Testis (tissue), 3 donors: ENCODE data around the gene MXRA8. TPM values are rescaled to one million over a fixed set of nuclear protein-coding genes. Genes with fewer than 3 reads are reported as not detected.

ENCODE experiments used
- DNase-seq: peaks from one replicate; pipeline ENCODE4 v3.0.0-alpha.2; 2019
- H3K27ac ChIP-seq, 2 donors: fragments of 200-600 bp; sonication (generic); one replicate each; pipeline ENCODE4 v1.5.1; 2019
- H3K27me3 ChIP-seq: fragments of 200-600 bp; sonication (generic); one replicate; pipeline ENCODE4 v1.5.1; 2019
- H3K36me3 ChIP-seq: fragments of 200-600 bp; sonication (generic); one replicate; pipeline ENCODE4 v1.5.1; 2017; ENCODE audit warnings: low read depth; ENCODE audit errors: missing control alignments
- H3K4me1 ChIP-seq: fragments of 200-600 bp; sonication (generic); one replicate; pipeline ENCODE4 v1.5.1; 2019
- H3K4me3 ChIP-seq, 2 donors: fragments of 200-600 bp; sonication (generic); one replicate each; pipeline ENCODE4 v1.5.1; 2017 to 2019
- H3K9me3 ChIP-seq: fragments of 200-600 bp; sonication (generic); one replicate; pipeline ENCODE4 v1.5.1; 2017
- POLR2A ChIP-seq: fragments of 450-650 bp; IDR thresholded peaks from one replicate; pipeline ENCODE4 v1.6.1; 2017; ENCODE audit warnings: antibody characterized with exemption, mild to moderate bottlenecking, moderate library complexity
- WGBS, 2 donors: methylation state at CpG; one replicate each; pipeline ENCODE4 v1.1.5; 2018; 5-methylcytosine and 5-hydroxymethylcytosine counted together
- intact Hi-C: fragments of 100-400 bp; cut with DNase I; formaldehyde crosslinking; loops from one replicate; pipeline ENCODE4 v1.15.1; 2023; ENCODE audit warnings: low total_unique reads
- polyA plus RNA-seq: library from polyadenylated mRNA; stranded (reverse); fragments of 350-450 nt; fragmentation: Illumina TruSeq; extraction: RNeasy Lipid Tissue Mini Kit (QIAGEN cat#74804); gene quantifications from one replicate; pipeline ENCODE4 v1.2.3, GENCODE V29; 2014; ENCODE audit warnings: low read depth, low replicate concordance; ENCODE audit not compliant: insufficient read depth
- total RNA-seq, 2 donors: library from RNA; depleted of rRNA; stranded (reverse); fragments of >200 nt; gene quantifications; one replicate each; pipeline ENCODE4 v1.2.3, GENCODE V29; 2016
- TF ChIP-seq, protein P1 (sequence below), 3 experiments: fragments of 450-650 bp in 2 of 3; fragments of 200-600 bp in 1 of 3; sonication (generic) in 1 of 3; IDR thresholded peaks; one replicate each; pipeline ENCODE4 v1.5.1; 2016 to 2019; ENCODE audit warnings: antibody characterized with exemption in 3 of 3, mild to moderate bottlenecking in 2 of 3, moderate library complexity in 1 of 3

Gene MXRA8
- total and polyA plus RNA-seq, 3 donors from 2014 or later = 60.2 to 102 (median 63.3) TPM

DNA sequence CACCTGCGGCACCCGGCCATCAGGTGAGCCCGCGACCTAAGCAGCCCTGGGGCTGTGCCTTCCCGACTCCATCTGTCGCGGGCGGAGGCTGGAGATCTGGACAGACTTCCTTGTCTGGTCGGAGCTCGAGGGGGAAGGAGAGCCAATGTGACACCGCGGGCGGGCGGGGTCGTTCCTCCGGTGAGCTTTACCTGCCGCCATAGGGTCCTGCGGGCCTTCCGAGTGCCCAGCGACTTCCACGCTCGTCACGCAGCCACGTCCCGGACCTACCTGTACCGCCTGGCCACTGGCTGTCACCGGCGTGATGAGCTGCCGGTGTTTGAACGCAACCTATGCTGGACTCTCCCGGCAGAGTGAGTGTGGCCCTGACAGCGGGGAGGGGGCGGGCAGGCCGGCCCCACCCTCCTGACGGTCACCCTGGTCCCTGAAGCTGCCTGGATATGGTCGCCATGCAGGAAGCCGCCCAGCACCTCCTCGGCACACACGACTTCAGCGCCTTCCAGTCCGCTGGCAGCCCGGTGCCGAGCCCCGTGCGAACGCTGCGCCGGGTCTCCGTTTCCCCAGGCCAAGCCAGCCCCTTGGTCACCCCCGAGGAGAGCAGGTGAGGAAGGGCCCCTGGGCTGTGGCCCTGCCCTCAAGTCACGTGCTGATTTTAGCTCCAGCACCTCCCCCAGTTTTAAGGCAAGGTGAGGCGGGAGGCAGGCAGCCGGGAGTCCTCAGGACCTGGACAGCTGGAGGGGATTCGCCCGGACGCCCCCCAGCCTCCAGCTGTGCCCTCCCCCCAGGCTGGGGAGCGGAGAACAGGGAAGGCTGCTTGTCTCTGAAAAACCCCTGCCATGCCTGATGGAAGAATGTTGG is 48.9 kb downstream of the MXRA8 start:
- no peaks in the 10 kb centered on the region for H3K9me3 ChIP-seq
- H3K36me3 ChIP-seq = no peaks in the 10 kb centered on the region
- WGBS, 2 donors = 45% methylated on average over 48 of the region's 57 CpGs; no CpG with 5 or more reads in 1 of the 2 donors
- intact Hi-C loops = no loop called here
- peak overlapping the region in 1 of 2 donors; percentile 92 for H3K27ac ChIP-seq
- peaks cover 35% of the 10 kb centered on the region for H3K4me1 ChIP-seq
- H3K27me3 ChIP-seq = no peaks in the 10 kb centered on the region
- DNase-seq = no peak
- no peak for TF ChIP-seq POLR2A
- TF ChIP-seq, protein P1, sequence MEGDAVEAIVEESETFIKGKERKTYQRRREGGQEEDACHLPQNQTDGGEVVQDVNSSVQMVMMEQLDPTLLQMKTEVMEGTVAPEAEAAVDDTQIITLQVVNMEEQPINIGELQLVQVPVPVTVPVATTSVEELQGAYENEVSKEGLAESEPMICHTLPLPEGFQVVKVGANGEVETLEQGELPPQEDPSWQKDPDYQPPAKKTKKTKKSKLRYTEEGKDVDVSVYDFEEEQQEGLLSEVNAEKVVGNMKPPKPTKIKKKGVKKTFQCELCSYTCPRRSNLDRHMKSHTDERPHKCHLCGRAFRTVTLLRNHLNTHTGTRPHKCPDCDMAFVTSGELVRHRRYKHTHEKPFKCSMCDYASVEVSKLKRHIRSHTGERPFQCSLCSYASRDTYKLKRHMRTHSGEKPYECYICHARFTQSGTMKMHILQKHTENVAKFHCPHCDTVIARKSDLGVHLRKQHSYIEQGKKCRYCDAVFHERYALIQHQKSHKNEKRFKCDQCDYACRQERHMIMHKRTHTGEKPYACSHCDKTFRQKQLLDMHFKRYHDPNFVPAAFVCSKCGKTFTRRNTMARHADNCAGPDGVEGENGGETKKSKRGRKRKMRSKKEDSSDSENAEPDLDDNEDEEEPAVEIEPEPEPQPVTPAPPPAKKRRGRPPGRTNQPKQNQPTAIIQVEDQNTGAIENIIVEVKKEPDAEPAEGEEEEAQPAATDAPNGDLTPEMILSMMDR (IDR thresholded peaks at IDR 0.05) = no peak
- peak overlapping the region; percentile 87 to 89 for H3K4me3 ChIP-seq

DNA sequence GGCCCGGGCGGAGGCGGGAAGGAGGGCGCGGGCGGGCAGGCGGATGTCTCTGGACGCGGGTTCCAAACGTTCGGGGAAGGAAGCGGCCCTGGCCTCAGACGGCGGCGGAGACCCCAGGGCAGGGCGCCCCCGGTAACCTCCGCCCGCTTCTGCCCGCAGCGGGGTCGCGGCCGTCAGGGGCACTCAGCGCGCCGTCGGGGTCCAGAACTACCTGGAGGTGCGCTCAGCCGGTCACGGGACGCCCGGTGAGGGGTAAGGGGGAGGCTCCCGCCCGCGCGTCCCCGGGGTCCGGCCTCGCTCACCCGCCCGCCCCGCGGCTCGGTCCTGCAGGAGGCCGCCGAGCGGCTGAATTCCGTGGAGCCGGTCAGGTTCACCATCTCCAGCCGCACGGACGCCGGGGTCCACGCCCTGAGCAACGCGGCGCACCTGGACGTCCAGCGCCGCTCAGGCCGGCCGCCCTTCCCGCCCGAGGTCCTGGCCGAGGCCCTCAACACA is 49.6 kb downstream of the MXRA8 start:
- Histone ChIP-seq H3K9me3 (no peaks in the 10 kb centered on the region), H3K36me3 (no peaks in the 10 kb centered on the region), H3K4me1 (peaks cover 40% of the 10 kb centered on the region), H3K27ac (peak overlapping the region; percentile 91 to 92), H3K27me3 (no peaks in the 10 kb centered on the region), H3K4me3 (peak overlapping the region; percentile 87 to 89)
- TF ChIP-seq, protein P1 (IDR thresholded peaks at IDR 0.05) = no peak
- TF ChIP-seq POLR2A = no peak
- intact Hi-C loops = no loop called here
- DNase-seq = no peak
- 0% methylated on average over 65 of the region's 66 CpGs; no CpG with 5 or more reads in 1 of the 2 donors for WGBS, 2 donors

DNA sequence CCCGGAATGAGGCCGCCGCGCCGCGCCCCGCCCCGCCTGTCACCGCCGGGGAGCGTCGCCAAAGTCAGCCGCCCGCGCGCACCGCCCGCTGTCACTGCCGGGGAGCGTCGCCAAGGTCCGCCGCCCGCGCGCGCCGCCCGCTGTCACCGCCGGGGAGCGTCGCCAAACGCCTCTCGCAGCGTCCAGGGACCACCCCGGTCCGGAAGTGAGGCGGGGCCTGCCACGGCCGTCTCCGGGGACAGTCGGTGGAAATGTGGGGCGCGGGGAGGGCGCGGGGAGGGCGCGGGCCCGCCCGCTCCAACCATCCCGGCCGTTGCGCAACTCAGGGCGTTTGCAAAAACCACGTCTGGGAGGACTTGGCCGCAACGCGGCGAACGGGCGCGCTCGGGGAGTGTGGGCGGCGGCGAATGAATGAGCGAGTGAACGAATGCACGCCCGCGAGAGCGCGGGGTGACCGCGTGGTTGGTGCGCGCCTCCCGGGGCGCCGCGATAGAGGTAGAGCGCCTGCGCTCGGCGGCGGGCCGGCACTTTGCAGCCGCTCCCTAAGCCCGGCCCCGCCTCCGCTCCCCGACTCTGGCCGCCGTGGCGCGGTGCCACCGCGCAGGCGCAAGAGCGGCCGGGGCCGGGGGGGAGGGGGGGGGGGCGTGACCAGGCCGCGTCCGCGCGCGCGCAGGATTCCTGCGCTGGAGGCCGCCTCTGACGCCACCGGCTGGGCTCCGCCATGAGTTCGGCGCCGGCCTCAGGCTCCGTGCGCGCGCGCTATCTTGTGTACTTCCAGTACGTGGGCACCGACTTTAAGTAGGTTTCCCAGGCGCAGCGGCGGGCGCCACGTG is 50.2 kb downstream of the MXRA8 start, which contains the start of the genes ACAP3 and PUSL1:
Gene ACAP3 (minus strand): TSS at position 8 of the 833 bp plus-strand sequence. CDS start 115 bp downstream, outside the sequence.
Gene PUSL1 (plus strand): TSS at position 675 of the 833 bp plus-strand sequence. CDS start 47 bp downstream, at position 722.
- Histone ChIP-seq H3K36me3 (no peaks in the 10 kb centered on the region), H3K9me3 (no peaks in the 10 kb centered on the region), H3K27me3 (no peaks in the 10 kb centered on the region), H3K4me3 (peak within 1 kb of the TSS; percentile 87 to 89), H3K4me1 (peaks cover 40% of the 10 kb centered on the region), H3K27ac (peak within 1 kb of the TSS; percentile 91 to 92)
- WGBS, 2 donors = 0 to 1% methylated on average over 4 to 85 of the region's 131 CpGs
- intact Hi-C loops = no loop called here
- TF ChIP-seq POLR2A = no peak
- TF ChIP-seq, protein P1 (IDR thresholded peaks at IDR 0.05) = peak in 2 of 3 experiments; percentile 3 to 15
- peak; percentile 88 for DNase-seq

DNA sequence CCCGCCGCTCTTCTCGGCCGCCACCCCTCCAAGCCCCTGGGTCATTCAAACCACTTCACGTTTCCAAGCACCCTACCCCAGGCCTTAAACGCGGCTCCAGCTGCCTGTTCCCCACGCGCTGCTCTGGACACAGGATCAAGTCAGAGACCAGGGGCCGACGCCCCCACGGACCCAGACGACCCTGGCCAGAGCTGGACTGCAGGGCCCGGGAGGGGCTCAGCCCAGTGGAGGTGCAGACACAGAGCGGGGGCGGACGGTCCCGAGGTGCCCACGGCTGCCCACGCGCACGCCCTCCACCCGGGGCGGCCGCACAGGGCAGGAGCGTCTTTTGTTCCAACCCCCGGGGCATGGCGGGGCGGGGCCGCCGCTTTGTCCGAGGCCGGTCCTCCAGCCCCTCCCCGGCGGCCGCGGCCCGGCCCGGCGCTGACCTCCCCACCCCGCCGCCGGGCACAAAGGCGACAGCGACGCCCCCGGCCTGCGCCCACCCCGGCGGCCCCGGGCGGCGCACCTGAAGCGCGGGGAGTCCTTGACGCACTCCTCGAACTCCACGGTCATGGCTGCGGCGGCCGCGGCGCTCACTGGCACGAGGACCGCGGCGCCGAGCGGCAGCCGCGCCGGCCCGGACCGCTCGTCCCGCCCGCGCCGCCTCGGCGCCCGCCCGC is 51.0 kb downstream of the MXRA8 start:
- no peaks in the 10 kb centered on the region for H3K9me3 ChIP-seq
- H3K36me3 ChIP-seq = no peaks in the 10 kb centered on the region
- DNase-seq = peak; percentile 44
- H3K27ac ChIP-seq = peak overlapping the region in 1 of 2 donors; percentile 92
- intact Hi-C loops = no loop called here
- 3% methylated on average over 24 of the region's 83 CpGs; no CpG with 5 or more reads in 1 of the 2 donors for WGBS, 2 donors
- no peaks in the 10 kb centered on the region for H3K27me3 ChIP-seq
- peak overlapping the region; percentile 65 to 89 for H3K4me3 ChIP-seq
- peaks cover 40% of the 10 kb centered on the region for H3K4me1 ChIP-seq
- no peak for TF ChIP-seq POLR2A
- TF ChIP-seq, protein P1 (IDR thresholded peaks at IDR 0.05) = no peak
